GM23338 (cell line): ENCODE measurements around the gene CCT6B. TPM values are rescaled to one million over a fixed set of nuclear protein-coding genes. Genes with fewer than 3 reads are reported as not detected.

Source experiments
- ATAC-seq: fragments of 200-7000 bp; cut with Tn5 transposase; 3 replicates; pipeline ENCODE4 v1.9.1; 2020
- DNase-seq: peaks from one replicate; pipeline ENCODE4 v3.0.0-alpha.2; 2015; ENCODE audit warnings: low spot score
- H2AFZ ChIP-seq: fragments of 200-600 bp; sonication (generic); 2 replicates; pipeline ENCODE4 v1.8.0; 2016; ENCODE audit warnings: antibody characterized with exemption, mild to moderate bottlenecking, moderate library complexity
- H3F3A ChIP-seq: fragments of 200-600 bp; sonication (generic); replicated peaks from 2 replicates; pipeline ENCODE4 v1.8.0; 2017; ENCODE audit warnings: antibody characterized with exemption, mixed run types, low read depth
- H3K27ac ChIP-seq: fragments of 200-600 bp; sonication (generic); 2 replicates; pipeline ENCODE4 v1.6.1; 2016; ENCODE audit warnings: low read depth
- H3K27me3 ChIP-seq: fragments of 200-600 bp; sonication (generic); 2 replicates; pipeline ENCODE4 v1.8.0; 2016; ENCODE audit warnings: mild to moderate bottlenecking, mixed run types, moderate library complexity; ENCODE audit not compliant: insufficient read depth
- H3K36me3 ChIP-seq: fragments of 200-600 bp; sonication (generic); 2 replicates; pipeline ENCODE4 v1.8.0; 2016; ENCODE audit warnings: mild to moderate bottlenecking; ENCODE audit not compliant: insufficient read depth
- H3K4me1 ChIP-seq: fragments of 200-600 bp; sonication (generic); 2 replicates; pipeline ENCODE4 v1.8.0; 2016; ENCODE audit warnings: mild to moderate bottlenecking, moderate library complexity; ENCODE audit not compliant: insufficient read depth
- H3K4me2 ChIP-seq: fragments of 200-600 bp; sonication (generic); 2 replicates; pipeline ENCODE4 v1.7.1; 2017; ENCODE audit warnings: mixed run types
- H3K4me3 ChIP-seq: fragments of 200-600 bp; sonication (generic); 2 replicates; pipeline ENCODE4 v1.6.1; 2016; ENCODE audit warnings: mixed run types
- H3K79me2 ChIP-seq: fragments of 200-600 bp; sonication (generic); replicated peaks from 2 replicates; pipeline ENCODE4 v1.8.0; 2017; ENCODE audit warnings: mild to moderate bottlenecking; ENCODE audit not compliant: insufficient read depth
- H3K9me2 ChIP-seq: fragments of 200-600 bp; sonication (generic); 2 replicates; pipeline ENCODE4 v1.8.0; 2017; ENCODE audit not compliant: insufficient read depth
- H4K20me1 ChIP-seq: fragments of 200-600 bp; sonication (generic); replicated peaks from 2 replicates; pipeline ENCODE4 v1.8.0; 2017; ENCODE audit warnings: mild to moderate bottlenecking; ENCODE audit not compliant: insufficient read depth
- H3K27ac Mint-ChIP-seq: 2 replicates; pipeline ENCODE4 v1.8.0; 2020; ENCODE audit warnings: inconsistent platforms, mild to moderate bottlenecking, moderate library complexity, mixed read lengths
- H3K27me3 Mint-ChIP-seq: 3 replicates; pipeline ENCODE4 v1.8.0; 2022; ENCODE audit warnings: low read depth, mild to moderate bottlenecking, moderate library complexity, mixed read lengths, inconsistent platforms; ENCODE audit not compliant: insufficient read depth, poor library complexity
- H3K36me3 Mint-ChIP-seq: 3 replicates; pipeline ENCODE4 v1.8.0; 2021; ENCODE audit warnings: low read depth, mild to moderate bottlenecking, inconsistent platforms, moderate library complexity, mixed read lengths
- H3K4me1 Mint-ChIP-seq: 3 replicates; pipeline ENCODE4 v1.8.0; 2020; ENCODE audit warnings: mild to moderate bottlenecking, inconsistent platforms, mixed read lengths
- H3K4me3 Mint-ChIP-seq: 3 replicates; pipeline ENCODE4 v1.8.0; 2021; ENCODE audit warnings: moderate library complexity, mild to moderate bottlenecking, inconsistent platforms, mixed read lengths
- H3K9me3 Mint-ChIP-seq: 3 replicates; pipeline ENCODE4 v1.8.0; 2020; ENCODE audit warnings: moderate library complexity, mild to moderate bottlenecking, inconsistent platforms, mixed read lengths
- CREB1 ChIP-seq: fragments of 250-450 bp; sonication (Bioruptor Pico); IDR thresholded peaks from 2 replicates; pipeline ENCODE4 v1.5.0; 2020; ENCODE audit warnings: low read depth, mild to moderate bottlenecking, moderate library complexity
- ETS1 ChIP-seq: IDR thresholded peaks from 2 replicates; pipeline ENCODE4 v1.6.1; 2016; ENCODE audit warnings: antibody characterized with exemption
- EZH2 ChIP-seq: fragments of 200-600 bp; sonication (generic); IDR thresholded peaks from one replicate; pipeline ENCODE4 v1.8.0; 2017; ENCODE audit warnings: antibody characterized with exemption, mild to moderate bottlenecking, low read depth; ENCODE audit not compliant: unreplicated experiment
- EZH2phosphoT487 ChIP-seq: fragments of 200-600 bp; sonication (generic); IDR thresholded peaks from one replicate; pipeline ENCODE4 v1.8.1; 2018; ENCODE audit warnings: antibody characterized with exemption; ENCODE audit not compliant: unreplicated experiment
- NANOG ChIP-seq: IDR thresholded peaks from 2 replicates; pipeline ENCODE4 v1.6.1; 2016; ENCODE audit warnings: antibody characterized with exemption, borderline replicate concordance
- STAT1 ChIP-seq: IDR thresholded peaks from one replicate; pipeline ENCODE4 v1.6.1; 2016; ENCODE audit warnings: antibody characterized with exemption; ENCODE audit not compliant: unreplicated experiment
- ZNF114 ChIP-seq: fragments of 250-450 bp; sonication (Bioruptor Pico); IDR thresholded peaks from 2 replicates; pipeline ENCODE4 v1.5.0; 2020; ENCODE audit warnings: mild to moderate bottlenecking, moderate library complexity
- ZNF331 ChIP-seq: fragments of 250-450 bp; sonication (Bioruptor Pico); IDR thresholded peaks from 2 replicates; pipeline ENCODE4 v1.5.0; 2020; ENCODE audit warnings: low read depth, mild to moderate bottlenecking, moderate library complexity
- polyA plus RNA-seq: library from polyadenylated mRNA; unstranded; fragments of >200 nt; fragmentation: Nextera tagmentation; extraction: Ambion mirVana; gene quantifications from 2 replicates; pipeline ENCODE4 v1.2.1, GENCODE V29; 2016
- total RNA-seq: library from RNA; depleted of rRNA; stranded (reverse); fragments of >200 nt; shearing (Covaris generic); gene quantifications from 2 replicates; pipeline ENCODE4 v1.2.3, GENCODE V29; 2014
- TF ChIP-seq, protein P1 (sequence below), 2 experiments: fragments of 200-600 bp in 1 of 2; sonication (generic) in 1 of 2; conservative IDR thresholded peaks; 2 replicates each; pipeline versions ENCODE4 v1.5.1 to v1.6.1; 2016 to 2017; ENCODE audit warnings: antibody characterized with exemption in 2 of 2, low read depth in 2 of 2, mild to moderate bottlenecking in 2 of 2, moderate library complexity in 1 of 2
- TF ChIP-seq, protein P2 (sequence below): IDR thresholded peaks from one replicate; pipeline ENCODE4 v1.6.1; 2018; ENCODE audit warnings: antibody characterized with exemption; ENCODE audit not compliant: unreplicated experiment

CCT6B gene
- total and polyA plus RNA-seq, 2 experiments from 2014 or later: 0.94 to 1.1 TPM

GRCh38 chr17:34894964-34895363, 66.3 kb downstream of the CCT6B start (continued):
- TF ChIP-seq ETS1 (no peak), STAT1 (no peak), ZNF331 (no peak), NANOG (no peak), ZNF114 (CRISPR knock-in tag) (no peak)
- TF ChIP-seq, protein P1, sequence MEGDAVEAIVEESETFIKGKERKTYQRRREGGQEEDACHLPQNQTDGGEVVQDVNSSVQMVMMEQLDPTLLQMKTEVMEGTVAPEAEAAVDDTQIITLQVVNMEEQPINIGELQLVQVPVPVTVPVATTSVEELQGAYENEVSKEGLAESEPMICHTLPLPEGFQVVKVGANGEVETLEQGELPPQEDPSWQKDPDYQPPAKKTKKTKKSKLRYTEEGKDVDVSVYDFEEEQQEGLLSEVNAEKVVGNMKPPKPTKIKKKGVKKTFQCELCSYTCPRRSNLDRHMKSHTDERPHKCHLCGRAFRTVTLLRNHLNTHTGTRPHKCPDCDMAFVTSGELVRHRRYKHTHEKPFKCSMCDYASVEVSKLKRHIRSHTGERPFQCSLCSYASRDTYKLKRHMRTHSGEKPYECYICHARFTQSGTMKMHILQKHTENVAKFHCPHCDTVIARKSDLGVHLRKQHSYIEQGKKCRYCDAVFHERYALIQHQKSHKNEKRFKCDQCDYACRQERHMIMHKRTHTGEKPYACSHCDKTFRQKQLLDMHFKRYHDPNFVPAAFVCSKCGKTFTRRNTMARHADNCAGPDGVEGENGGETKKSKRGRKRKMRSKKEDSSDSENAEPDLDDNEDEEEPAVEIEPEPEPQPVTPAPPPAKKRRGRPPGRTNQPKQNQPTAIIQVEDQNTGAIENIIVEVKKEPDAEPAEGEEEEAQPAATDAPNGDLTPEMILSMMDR (conservative IDR thresholded peaks at IDR 0.05; ENCODE audit: low read depth in 2 of 2): no peak

DNA sequence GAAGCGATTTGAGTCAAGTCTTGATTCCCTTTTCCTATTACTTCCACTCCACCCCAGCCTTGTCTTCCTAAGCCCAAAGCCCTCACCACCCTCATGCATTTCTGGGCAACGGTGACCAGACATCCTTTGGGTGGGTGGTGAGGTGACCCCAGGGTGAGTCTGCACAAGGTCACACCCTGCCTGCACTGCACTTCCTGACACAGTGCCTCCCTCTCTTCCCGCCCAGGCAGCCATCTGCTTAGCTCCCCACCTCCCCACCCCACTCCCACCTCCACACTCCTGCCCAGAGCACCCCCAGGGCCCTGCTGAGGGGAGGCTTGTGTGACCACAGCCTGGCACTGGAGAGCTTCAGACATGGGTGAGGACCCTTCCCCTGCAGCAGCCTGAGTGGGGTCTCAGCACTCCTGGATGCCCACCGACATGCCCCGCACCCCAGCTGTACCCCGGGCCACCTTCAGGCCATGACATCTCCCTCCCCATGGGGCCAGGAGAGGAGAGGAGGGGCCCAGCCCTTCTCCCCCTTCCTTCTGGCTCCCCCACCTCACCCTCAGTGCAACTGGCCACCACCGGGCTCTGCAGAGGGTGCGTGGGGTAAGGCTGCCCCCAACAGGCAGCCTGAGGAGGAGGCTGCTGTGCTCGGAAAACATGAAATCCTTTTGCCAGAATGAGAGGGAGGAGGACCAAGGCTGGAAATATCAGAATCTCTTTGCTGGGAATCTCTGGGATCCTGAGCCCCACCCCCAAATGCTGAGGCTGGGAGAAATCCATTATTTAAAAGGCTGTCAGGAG, 68.6 kb downstream of the CCT6B start:
- H3K4me2 ChIP-seq: no peak overlapping the region
- no peaks in the 10 kb centered on the region for H3K79me2 ChIP-seq
- no peaks in the 10 kb centered on the region for H3K27me3 ChIP-seq
- H3F3A ChIP-seq: no peaks in the 10 kb centered on the region
- H3K4me1 ChIP-seq: no peaks in the 10 kb centered on the region
- ATAC-seq: peak; percentile 97
- no peaks in the 10 kb centered on the region for H3K36me3 ChIP-seq
- H2AFZ ChIP-seq: no peak overlapping the region
- H3K27ac ChIP-seq: no peak overlapping the region
- no peak overlapping the region for H3K4me3 Mint-ChIP-seq
- peaks cover 5% of the 10 kb centered on the region for H3K27me3 Mint-ChIP-seq
- H4K20me1 ChIP-seq: no peaks in the 10 kb centered on the region
- H3K27ac Mint-ChIP-seq: no peak overlapping the region
- no peak overlapping the region for H3K4me3 ChIP-seq
- H3K9me2 ChIP-seq: no peaks in the 10 kb centered on the region
- H3K36me3 Mint-ChIP-seq: no peaks in the 10 kb centered on the region
- H3K4me1 Mint-ChIP-seq: peaks cover 2% of the 10 kb centered on the region; the same call in 2 of the 3 replicates
- DNase-seq: peak; percentile 73
- no peaks in the 10 kb centered on the region for H3K9me3 Mint-ChIP-seq
- TF ChIP-seq, protein P1 (conservative IDR thresholded peaks at IDR 0.05; ENCODE audit: low read depth in 2 of 2): peak; percentile 93 to 94
- TF ChIP-seq EZH2: no peak
- TF ChIP-seq CREB1 (CRISPR knock-in tag): no peak
- TF ChIP-seq EZH2phosphoT487: no peak
- TF ChIP-seq, protein P2, sequence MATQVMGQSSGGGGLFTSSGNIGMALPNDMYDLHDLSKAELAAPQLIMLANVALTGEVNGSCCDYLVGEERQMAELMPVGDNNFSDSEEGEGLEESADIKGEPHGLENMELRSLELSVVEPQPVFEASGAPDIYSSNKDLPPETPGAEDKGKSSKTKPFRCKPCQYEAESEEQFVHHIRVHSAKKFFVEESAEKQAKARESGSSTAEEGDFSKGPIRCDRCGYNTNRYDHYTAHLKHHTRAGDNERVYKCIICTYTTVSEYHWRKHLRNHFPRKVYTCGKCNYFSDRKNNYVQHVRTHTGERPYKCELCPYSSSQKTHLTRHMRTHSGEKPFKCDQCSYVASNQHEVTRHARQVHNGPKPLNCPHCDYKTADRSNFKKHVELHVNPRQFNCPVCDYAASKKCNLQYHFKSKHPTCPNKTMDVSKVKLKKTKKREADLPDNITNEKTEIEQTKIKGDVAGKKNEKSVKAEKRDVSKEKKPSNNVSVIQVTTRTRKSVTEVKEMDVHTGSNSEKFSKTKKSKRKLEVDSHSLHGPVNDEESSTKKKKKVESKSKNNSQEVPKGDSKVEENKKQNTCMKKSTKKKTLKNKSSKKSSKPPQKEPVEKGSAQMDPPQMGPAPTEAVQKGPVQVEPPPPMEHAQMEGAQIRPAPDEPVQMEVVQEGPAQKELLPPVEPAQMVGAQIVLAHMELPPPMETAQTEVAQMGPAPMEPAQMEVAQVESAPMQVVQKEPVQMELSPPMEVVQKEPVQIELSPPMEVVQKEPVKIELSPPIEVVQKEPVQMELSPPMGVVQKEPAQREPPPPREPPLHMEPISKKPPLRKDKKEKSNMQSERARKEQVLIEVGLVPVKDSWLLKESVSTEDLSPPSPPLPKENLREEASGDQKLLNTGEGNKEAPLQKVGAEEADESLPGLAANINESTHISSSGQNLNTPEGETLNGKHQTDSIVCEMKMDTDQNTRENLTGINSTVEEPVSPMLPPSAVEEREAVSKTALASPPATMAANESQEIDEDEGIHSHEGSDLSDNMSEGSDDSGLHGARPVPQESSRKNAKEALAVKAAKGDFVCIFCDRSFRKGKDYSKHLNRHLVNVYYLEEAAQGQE: no peak
